Mucosa of gallbladder (tissue), 1 donor: ENCODE results near the gene TMPRSS13. TPM values are rescaled to one million over a fixed set of nuclear protein-coding genes. Genes with fewer than 3 reads are reported as not detected.
"Not testable (repeated sequence)": the region's sequence is repeated elsewhere in the genome, so short reads cannot be mapped to it uniquely, and the experiment has no call there.

Source experiments
- DNase-seq: peaks from one replicate; pipeline ENCODE4 v3.0.0-alpha.2; 2020; ENCODE audit warnings: low spot score
- total RNA-seq: library from RNA; stranded (reverse); gene quantifications from one replicate; pipeline ENCODE4 v1.2.1, GENCODE V29; 2021
- donor health status: DM: no; HTN: no; CAD: no.

Gene TMPRSS13
- total RNA-seq, 1 donor from 2014 or later, result 0.63 TPM

GRCh38 chr11:117950993-117951961 is 22.1 kb upstream of the TMPRSS13 start:
- no peak for DNase-seq

GRCh38 chr11:117950301-117950700 is 21.1 kb upstream of the TMPRSS13 start:
- DNase-seq, result peak; percentile 40

- no peak for DNase-seq
These were observed 19.9 kb upstream of the TMPRSS13 start for GRCh38 chr11:117949062-117949461.

- not testable (repeated sequence) for DNase-seq
These were observed 19.3 kb upstream of the TMPRSS13 start for GRCh38 chr11:117948466-117948865.

- not testable (repeated sequence) for DNase-seq
These were observed 18.5 kb upstream of the TMPRSS13 start for GRCh38 chr11:117947751-117948150.

- DNase-seq, result peak; percentile 88
These were observed 17.8 kb upstream of the TMPRSS13 start for GRCh38 chr11:117946842-117947526.

GRCh38 chr11:117946156-117946841 is 17.1 kb upstream of the TMPRSS13 start:
- no peak for DNase-seq

GRCh38 chr11:117945047-117945810 is 16.0 kb upstream of the TMPRSS13 start:
- no peak for DNase-seq

GRCh38 chr11:117944554-117944953 is 15.4 kb upstream of the TMPRSS13 start:
- no peak for DNase-seq

GRCh38 chr11:117941976-117942654 is 12.9 kb upstream of the TMPRSS13 start:
- peak; percentile 1 for DNase-seq

GRCh38 chr11:117941163-117941707 is 12.0 kb upstream of the TMPRSS13 start:
- DNase-seq, result peak; percentile 6

- DNase-seq, result peak; percentile 7
These were observed 11.5 kb upstream of the TMPRSS13 start for GRCh38 chr11:117940736-117941135.

- DNase-seq, result no peak
These were observed 7.8 kb upstream of the TMPRSS13 start for GRCh38 chr11:117936973-117937372.

- no peak for DNase-seq
These were observed 5.5 kb upstream of the TMPRSS13 start for GRCh38 chr11:117934526-117935307.

GRCh38 chr11:117933930-117934329 is 4.7 kb upstream of the TMPRSS13 start:
- DNase-seq, result no peak

- no peak for DNase-seq
These were observed 4.3 kb upstream of the TMPRSS13 start for GRCh38 chr11:117933475-117933874.

- no peak for DNase-seq
These were observed 3.7 kb upstream of the TMPRSS13 start for GRCh38 chr11:117932947-117933346.

- no peak for DNase-seq
These were observed 3.2 kb upstream of the TMPRSS13 start for GRCh38 chr11:117932426-117932825.

GRCh38 chr11:117931971-117932370 is 2.8 kb upstream of the TMPRSS13 start:
- no peak for DNase-seq
